ENCODE measurements around the gene CMKLR1. TPM values are rescaled to one million over a fixed set of nuclear protein-coding genes. Genes with fewer than 3 reads are reported as not detected.

Gene CMKLR1
- total RNA-seq, 1 donor from 2014 or later = 10.1 TPM

GRCh38 chr12:108345716-108346633, 6.9 kb upstream of the CMKLR1 start:
- H3K4me1 ChIP-seq = no peaks in the 10 kb centered on the region
- no peak overlapping the region for H3K4me3 ChIP-seq
- DNase-seq (ENCODE audit: extremely low spot score in 2 of 2) = no peak
- H3K27me3 ChIP-seq = no peaks in the 10 kb centered on the region
- TF ChIP-seq CTCF (IDR thresholded peaks at IDR 0.05) = no peak
- no peak for TF ChIP-seq POLR2A (IDR thresholded peaks at IDR 0.05)
- no peaks in the 10 kb centered on the region for H3K36me3 ChIP-seq
- H3K9me3 ChIP-seq = no peaks in the 10 kb centered on the region
- H3K27ac ChIP-seq = no peak overlapping the region
- intact Hi-C loops (cut with DNase I) = no loop called here

DNA sequence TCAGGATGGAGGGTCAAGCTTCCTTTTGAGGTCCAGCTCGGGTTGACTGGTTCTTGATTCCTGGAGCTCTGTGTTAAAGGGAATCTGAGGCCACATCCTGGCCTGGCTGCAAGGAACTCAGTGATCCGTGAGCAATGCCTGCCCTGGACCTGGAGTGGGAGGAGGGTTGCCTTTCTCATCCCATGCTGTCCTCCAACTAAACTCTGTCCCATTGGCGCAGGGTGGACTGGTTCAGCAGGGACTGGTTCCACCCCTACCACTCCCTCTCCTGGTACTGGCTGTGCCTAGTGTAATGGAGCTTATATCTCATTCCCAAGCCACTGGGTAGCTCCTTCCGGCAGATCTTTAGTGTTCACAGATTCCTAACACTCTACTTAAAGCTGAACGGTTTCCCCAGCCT, 3.9 kb upstream of the CMKLR1 start:
- intact Hi-C loops (cut with DNase I) = no loop called here
- no peak for DNase-seq (ENCODE audit: extremely low spot score in 2 of 2)
- peaks cover 8% of the 10 kb centered on the region for H3K4me1 ChIP-seq
- H3K36me3 ChIP-seq = no peaks in the 10 kb centered on the region
- TF ChIP-seq CTCF (IDR thresholded peaks at IDR 0.05) = no peak
- no peak for TF ChIP-seq POLR2AphosphoS5 (IDR thresholded peaks at IDR 0.05; ENCODE audit: insufficient read depth in 1 of 2, low read depth in 1 of 2)
- TF ChIP-seq POLR2A (IDR thresholded peaks at IDR 0.05) = no peak
- no peak overlapping the region for H3K27ac ChIP-seq
- no peaks in the 10 kb centered on the region for H3K9me3 ChIP-seq
- H3K27me3 ChIP-seq = no peaks in the 10 kb centered on the region
- no peak overlapping the region for H3K4me3 ChIP-seq

GRCh38 chr12:108341854-108342847, 3.0 kb upstream of the CMKLR1 start:
- H3K27me3 ChIP-seq = no peaks in the 10 kb centered on the region
- intact Hi-C loops (cut with DNase I) = no loop called here
- no peak overlapping the region for H3K4me3 ChIP-seq
- no peak for DNase-seq (ENCODE audit: extremely low spot score in 2 of 2)
- H3K27ac ChIP-seq = no peak overlapping the region
- H3K36me3 ChIP-seq = no peaks in the 10 kb centered on the region
- H3K4me1 ChIP-seq = peaks cover 8% of the 10 kb centered on the region
- no peaks in the 10 kb centered on the region for H3K9me3 ChIP-seq
- TF ChIP-seq POLR2AphosphoS5 (IDR thresholded peaks at IDR 0.05; ENCODE audit: insufficient read depth in 1 of 2, low read depth in 1 of 2) = no peak
- no peak for TF ChIP-seq POLR2A (IDR thresholded peaks at IDR 0.05)
- no peak for TF ChIP-seq CTCF (IDR thresholded peaks at IDR 0.05)

DNA sequence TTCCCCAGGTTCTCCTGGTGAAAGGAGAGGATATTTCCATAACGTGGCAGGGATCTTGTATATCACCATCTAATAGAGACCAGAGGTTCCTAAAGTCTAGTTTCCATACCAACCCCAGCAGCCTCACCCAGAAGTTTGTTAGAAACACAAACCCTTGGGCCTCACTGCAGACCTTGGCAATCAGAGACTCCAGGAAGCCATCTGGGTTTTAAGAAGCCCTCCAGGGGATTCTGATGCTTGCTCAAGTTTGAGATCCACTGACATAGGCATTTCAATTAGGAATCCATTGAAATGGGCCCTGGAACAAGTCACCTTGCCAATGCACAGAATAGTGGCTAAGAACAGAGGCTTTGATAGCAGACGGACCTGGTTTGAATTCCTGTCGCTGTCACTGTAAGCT, 2.2 kb upstream of the CMKLR1 start:
- Histone ChIP-seq H3K27ac (no peak overlapping the region), H3K9me3 (no peaks in the 10 kb centered on the region)
- intact Hi-C loops (cut with DNase I) = no loop called here

More for the DNA sequence above, 2.2 kb upstream of the CMKLR1 start:
- peaks cover 8% of the 10 kb centered on the region for H3K4me1 ChIP-seq
- no peaks in the 10 kb centered on the region for H3K36me3 ChIP-seq
- TF ChIP-seq CTCF (IDR thresholded peaks at IDR 0.05) (no peak), POLR2A (IDR thresholded peaks at IDR 0.05) (no peak), POLR2AphosphoS5 (IDR thresholded peaks at IDR 0.05; ENCODE audit: insufficient read depth in 1 of 2, low read depth in 1 of 2) (no peak)
- no peaks in the 10 kb centered on the region for H3K27me3 ChIP-seq
- no peak for DNase-seq (ENCODE audit: extremely low spot score in 2 of 2)
- no peak overlapping the region for H3K4me3 ChIP-seq
